ENCODE measurements around the gene SH3GL3.

The SH3GL3 gene

DNA sequence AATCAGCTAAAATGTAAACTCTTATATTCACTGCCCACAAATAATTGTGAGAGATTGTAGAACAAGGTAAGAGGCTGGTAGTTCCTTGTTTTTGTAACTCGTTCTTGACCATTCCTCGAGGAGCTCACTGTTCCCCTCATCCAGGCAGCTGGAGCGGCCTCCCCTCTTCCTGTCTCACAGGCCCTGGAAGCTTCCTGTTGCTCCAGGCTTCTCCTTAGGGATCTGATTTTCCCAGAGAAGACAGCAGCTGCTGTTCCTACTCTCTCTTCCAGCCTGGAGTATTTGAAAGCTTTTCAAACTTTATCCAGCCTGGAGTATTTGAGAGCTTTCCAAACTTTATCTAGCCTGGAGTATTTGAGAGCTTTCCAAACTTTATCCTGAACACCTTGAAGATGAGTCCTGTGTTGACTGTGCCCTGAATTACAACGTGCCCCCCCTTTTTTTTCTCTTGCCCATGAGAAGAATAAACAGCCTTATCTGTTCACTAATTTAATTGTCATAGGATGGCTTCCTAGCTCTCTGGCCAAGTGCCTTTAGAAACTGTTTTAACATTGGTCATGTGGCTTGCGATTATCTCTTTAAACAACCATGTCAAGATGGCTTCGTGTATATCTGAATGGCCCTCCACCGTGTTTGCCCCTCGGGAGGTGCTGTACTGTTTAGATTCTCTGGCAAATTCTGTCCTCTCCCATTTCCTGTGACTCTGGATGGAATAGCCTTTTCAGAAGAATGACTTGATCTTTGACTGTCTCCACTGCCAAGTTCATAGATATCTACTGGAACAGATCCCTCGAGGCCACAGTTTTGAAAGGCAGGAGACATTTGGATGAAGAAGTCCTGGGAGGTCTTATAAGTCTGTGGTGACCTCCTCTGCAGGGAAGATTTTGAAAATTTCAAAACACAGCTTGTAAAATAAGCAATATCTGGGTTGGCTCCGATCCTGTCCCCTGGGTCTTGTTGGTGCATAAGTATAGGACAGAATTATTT is 211.6 kb downstream of the SH3GL3 start:
- H3K27me3 ChIP-seq (ENCODE audit: insufficient read depth, insufficient read length): peaks cover 19% of the 10 kb centered on the region
- DNase-seq (ENCODE audit: low read depth, low spot score): no peak
- no peaks in the 10 kb centered on the region; the same call in 1 of the 2 replicates for H3K9me3 ChIP-seq (ENCODE audit: insufficient read depth, low read length)
- peaks cover 6% of the 10 kb centered on the region for H3K4me1 ChIP-seq (ENCODE audit: insufficient read depth, insufficient read length)
- H3K9ac ChIP-seq (ENCODE audit: insufficient read length, low read depth): no peak overlapping the region
- TF ChIP-seq ZNF274 (IDR thresholded peaks at IDR 0.05; ENCODE audit: low read depth, low read length) (no peak), YY1 (IDR thresholded peaks at IDR 0.05; ENCODE audit: insufficient read depth, insufficient read length) (no peak), SUZ12 (IDR thresholded peaks at IDR 0.05; ENCODE audit: extremely low read depth, insufficient read depth, insufficient read length) (no peak)
- no peak overlapping the region for H3K4me3 ChIP-seq (ENCODE audit: insufficient read length, low read depth)
- H3K36me3 ChIP-seq (ENCODE audit: insufficient read depth, insufficient read length, low read length): peaks cover 13% of the 10 kb centered on the region

DNA sequence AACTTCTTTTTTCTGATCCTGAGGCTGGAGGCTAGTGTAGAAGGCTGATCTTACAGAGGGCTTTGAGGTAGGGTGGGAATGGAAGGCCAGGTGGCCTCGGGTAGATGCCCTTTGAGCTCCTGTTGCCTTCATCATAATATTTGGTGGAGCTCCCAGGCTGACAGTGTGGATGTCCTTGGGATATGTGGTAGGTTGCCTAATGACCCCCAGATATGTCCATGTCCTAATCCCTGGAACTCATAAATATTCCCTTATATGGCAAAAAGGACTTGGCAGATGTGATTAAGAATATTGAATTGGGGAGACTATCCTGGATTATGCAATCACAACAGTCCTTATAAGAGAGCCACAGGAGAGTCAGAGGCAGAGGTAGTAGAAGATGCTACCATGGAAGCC is 212.3 kb downstream of the SH3GL3 start:
- no peak for DNase-seq (ENCODE audit: low read depth, low spot score)
- Histone ChIP-seq H3K9ac (ENCODE audit: insufficient read length, low read depth) (no peak overlapping the region), H3K4me3 (ENCODE audit: insufficient read length, low read depth) (no peak overlapping the region), H3K4me1 (ENCODE audit: insufficient read depth, insufficient read length) (peaks cover 6% of the 10 kb centered on the region), H3K9me3 (ENCODE audit: insufficient read depth, low read length) (no peaks in the 10 kb centered on the region; the same call in 1 of the 2 replicates), H3K27me3 (ENCODE audit: insufficient read depth, insufficient read length) (peaks cover 16% of the 10 kb centered on the region), H3K36me3 (ENCODE audit: insufficient read depth, insufficient read length, low read length) (peaks cover 13% of the 10 kb centered on the region)
- no peak for TF ChIP-seq ZNF274 (IDR thresholded peaks at IDR 0.05; ENCODE audit: low read depth, low read length)

DNA sequence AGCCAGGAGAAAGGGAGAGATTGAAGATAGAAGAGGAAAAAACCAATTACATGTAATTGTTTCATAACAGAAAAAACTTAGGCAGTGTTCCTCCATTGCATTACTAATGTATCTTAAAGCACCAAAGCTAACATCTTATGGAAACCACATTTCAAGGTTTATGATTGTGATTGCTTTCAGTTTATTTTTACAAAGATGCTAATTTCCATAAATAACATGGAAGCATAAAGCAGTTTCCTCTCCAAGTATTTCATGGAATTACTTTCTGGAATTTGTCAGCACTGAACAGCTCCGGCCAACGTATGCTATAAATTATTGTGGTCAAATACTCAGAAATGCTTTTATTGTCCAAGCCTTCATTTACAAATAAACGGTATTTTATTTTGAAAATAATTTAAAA is 218.3 kb downstream of the SH3GL3 start:
- H3K36me3 ChIP-seq (ENCODE audit: insufficient read depth, insufficient read length, low read length): no peaks in the 10 kb centered on the region
- no peaks in the 10 kb centered on the region for H3K27me3 ChIP-seq (ENCODE audit: insufficient read depth, insufficient read length)
- H3K9me3 ChIP-seq (ENCODE audit: insufficient read depth, low read length): no peaks in the 10 kb centered on the region
- TF ChIP-seq ZNF274 (IDR thresholded peaks at IDR 0.05; ENCODE audit: low read depth, low read length) (no peak), YY1 (IDR thresholded peaks at IDR 0.05; ENCODE audit: insufficient read depth, insufficient read length) (no peak), SUZ12 (IDR thresholded peaks at IDR 0.05; ENCODE audit: extremely low read depth, insufficient read depth, insufficient read length) (no peak)
- H3K9ac ChIP-seq (ENCODE audit: insufficient read length, low read depth): no peak overlapping the region
- DNase-seq (ENCODE audit: low read depth, low spot score): no peak
- H3K4me1 ChIP-seq (ENCODE audit: insufficient read depth, insufficient read length): no peaks in the 10 kb centered on the region
- no peak overlapping the region for H3K4me3 ChIP-seq (ENCODE audit: insufficient read length, low read depth)

Measured in NT2/D1 (cell line).